Coronary artery (tissue), 2 donors: ENCODE measurements around the gene LRRC25.
A peak's percentile ranks its signal among the peaks of the same experiment; 100 is the strongest.

ENCODE experiments used
- DNase-seq: peaks from one replicate; pipeline ENCODE4 v3.0.0-alpha.2; 2017; ENCODE audit warnings: low spot score
- H3K27ac ChIP-seq, 2 donors: fragments of 200-600 bp; sonication (generic); one replicate each; pipeline ENCODE4 v1.5.1; 2016 to 2019
- H3K4me3 ChIP-seq: fragments of 200-600 bp; sonication (generic); 2 replicates; pipeline ENCODE4 v1.5.1; 2016; ENCODE audit warnings: mild to moderate bottlenecking, moderate library complexity
- CTCF ChIP-seq: fragments of 200-600 bp; sonication (generic); IDR thresholded peaks from one replicate; pipeline ENCODE4 v1.5.1; 2019; ENCODE audit warnings: antibody characterized with exemption

The LRRC25 gene

GRCh38 chr19:18422530-18423191 lies 25.2 kb upstream of the LRRC25 start:
- Histone ChIP-seq H3K4me3 (no peak overlapping the region), H3K27ac (peak overlapping the region in 1 of 2 donors; percentile 17)
- no peak for TF ChIP-seq CTCF
- peak; percentile 73 for DNase-seq

- no peak for TF ChIP-seq CTCF
- DNase-seq: peak; percentile 75
- peak overlapping the region; percentile 81 for H3K4me3 ChIP-seq
- H3K27ac ChIP-seq: peak overlapping the region; percentile 5 to 97
These were observed 24.0 kb upstream of the LRRC25 start for GRCh38 chr19:18421371-18421959.

GRCh38 chr19:18420930-18421329 lies 23.5 kb upstream of the LRRC25 start:
- Histone ChIP-seq H3K27ac (peak overlapping the region; percentile 5 to 97), H3K4me3 (peak overlapping the region; percentile 81)
- DNase-seq: peak; percentile 76
- TF ChIP-seq CTCF: no peak

GRCh38 chr19:18419699-18420460 lies 22.5 kb upstream of the LRRC25 start:
- DNase-seq: peak; percentile 78
- H3K4me3 ChIP-seq: peak overlapping the region; percentile 81
- H3K27ac ChIP-seq: peak overlapping the region; percentile 96 to 97
- TF ChIP-seq CTCF: no peak

- DNase-seq: no peak
- H3K27ac ChIP-seq: peak within 1 kb of the TSS; percentile 96 to 97
- TF ChIP-seq CTCF: no peak
- H3K4me3 ChIP-seq: peak within 1 kb of the TSS; percentile 81
These were observed 21.8 kb upstream of the LRRC25 start, which contains the start of gene SSBP4 for GRCh38 chr19:18419195-18419698. Gene SSBP4, plus strand, starts transcription at chr19:18419398. Its CDS starts 251 bp downstream, at chr19:18419649.

GRCh38 chr19:18418483-18419194 lies 21.2 kb upstream of the LRRC25 start:
- H3K4me3 ChIP-seq: peak overlapping the region; percentile 81
- peak overlapping the region; percentile 96 to 97 for H3K27ac ChIP-seq
- TF ChIP-seq CTCF: no peak
- DNase-seq: peak; percentile 86
